Right hindlimb (tissue), 1 donor: Measurements from ENCODE around the gene LATS2.
"Not testable (repeated sequence)": the region's sequence is repeated elsewhere in the genome, so short reads cannot be mapped to it uniquely, and the experiment has no call there.

Experiments used
- DNase-seq: peaks from one replicate; pipeline ENCODE4 v3.0.0-alpha.2; 2018

Gene LATS2

GRCh38 chr13:20953245-20953931, 108.0 kb downstream of the LATS2 start:
- DNase-seq: no peak

- no peak for DNase-seq
These were observed 108.5 kb downstream of the LATS2 start for GRCh38 chr13:20952838-20953237.

- DNase-seq: not testable (repeated sequence)
These were observed 113.4 kb downstream of the LATS2 start for GRCh38 chr13:20948001-20948400.

- peak; percentile 26 for DNase-seq
These were observed 115.4 kb downstream of the LATS2 start for GRCh38 chr13:20945952-20946383.

- no peak for DNase-seq
These were observed 118.3 kb downstream of the LATS2 start for GRCh38 chr13:20942938-20943559.

- not testable (repeated sequence) for DNase-seq
These were observed 120.9 kb downstream of the LATS2 start for GRCh38 chr13:20940511-20940910.

- DNase-seq: no peak
These were observed 121.3 kb downstream of the LATS2 start for GRCh38 chr13:20940083-20940482.

GRCh38 chr13:20939662-20940061, 121.7 kb downstream of the LATS2 start:
- DNase-seq: no peak

GRCh38 chr13:20938302-20938701, 123.1 kb downstream of the LATS2 start:
- no peak for DNase-seq

GRCh38 chr13:20927596-20928257, 133.7 kb downstream of the LATS2 start:
- DNase-seq: no peak

- not testable (repeated sequence) for DNase-seq
These were observed 136.0 kb downstream of the LATS2 start for GRCh38 chr13:20925395-20925790.

GRCh38 chr13:20924758-20925394, 136.5 kb downstream of the LATS2 start:
- DNase-seq: peak; percentile 83

GRCh38 chr13:20923272-20923671, 138.1 kb downstream of the LATS2 start:
- peak; percentile 49 for DNase-seq
